NCI-H345 treated with DMSO at 0.1 percent for 48 hours (cell line): ENCODE measurements around the gene CPS1.

Experiments used
- DNase-seq: peaks from one replicate; lab custom pipeline; 2025; ENCODE audit not compliant: unreplicated experiment; lab: John Stamatoyannopoulos, UW

The CPS1 gene

DNA sequence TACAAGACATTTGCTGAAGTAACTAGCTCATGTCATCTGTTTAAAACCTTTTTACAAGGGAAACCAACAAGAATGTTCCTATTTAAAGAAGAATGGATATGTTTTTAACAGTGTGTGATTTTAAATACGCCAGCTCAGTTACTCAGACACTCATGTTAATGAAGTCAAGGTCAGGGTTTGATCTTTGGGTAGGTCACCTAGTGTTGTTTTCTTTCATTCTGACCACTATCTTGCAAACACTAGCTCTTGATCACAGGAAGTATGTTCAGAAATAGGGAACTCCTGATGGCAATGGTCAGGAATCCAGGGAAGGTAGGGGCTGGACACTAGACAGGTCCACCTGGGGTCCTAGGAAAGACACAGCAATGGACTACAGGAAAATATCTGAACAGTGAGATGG lies 116.7 kb downstream of the CPS1 start:
- DNase-seq, result no peak

DNA sequence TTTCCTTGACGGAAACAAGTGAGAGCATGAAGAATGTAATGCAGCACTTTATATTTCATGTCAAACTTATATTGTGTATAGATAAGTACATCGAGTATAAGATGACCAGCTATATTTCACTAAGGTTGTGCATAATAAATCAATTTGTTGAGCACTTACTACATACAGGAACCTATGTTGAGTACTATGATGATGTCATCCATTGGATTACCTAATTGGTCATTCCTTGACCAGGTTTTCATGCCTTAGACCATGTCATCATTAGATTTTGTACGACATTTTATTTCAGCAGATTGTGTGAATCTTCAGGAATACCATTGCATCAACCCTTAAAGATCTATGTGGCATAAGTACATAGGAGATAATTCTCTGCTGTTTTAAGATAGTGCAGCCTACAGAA lies 119.7 kb downstream of the CPS1 start:
- DNase-seq, result no peak

DNA sequence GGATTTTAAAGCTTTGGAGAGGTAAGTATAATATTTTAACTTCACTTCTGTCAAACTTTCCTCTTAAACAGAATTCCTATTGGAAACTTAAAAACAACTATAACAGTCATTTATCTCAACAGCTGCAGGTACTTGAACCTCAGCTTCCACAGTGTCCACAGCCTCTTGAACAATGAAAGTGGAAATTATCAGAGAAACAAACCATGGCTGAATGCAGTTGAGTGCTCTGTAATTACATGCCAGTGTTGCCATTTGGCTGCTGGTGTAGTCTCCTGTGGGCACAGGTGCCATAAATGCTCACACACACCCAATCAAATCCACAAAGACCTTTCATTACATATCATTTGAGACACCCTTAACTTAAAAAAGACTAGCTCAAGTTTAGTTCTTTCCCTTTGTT lies 125.1 kb downstream of the CPS1 start:
- peak; percentile 92 for DNase-seq

DNA sequence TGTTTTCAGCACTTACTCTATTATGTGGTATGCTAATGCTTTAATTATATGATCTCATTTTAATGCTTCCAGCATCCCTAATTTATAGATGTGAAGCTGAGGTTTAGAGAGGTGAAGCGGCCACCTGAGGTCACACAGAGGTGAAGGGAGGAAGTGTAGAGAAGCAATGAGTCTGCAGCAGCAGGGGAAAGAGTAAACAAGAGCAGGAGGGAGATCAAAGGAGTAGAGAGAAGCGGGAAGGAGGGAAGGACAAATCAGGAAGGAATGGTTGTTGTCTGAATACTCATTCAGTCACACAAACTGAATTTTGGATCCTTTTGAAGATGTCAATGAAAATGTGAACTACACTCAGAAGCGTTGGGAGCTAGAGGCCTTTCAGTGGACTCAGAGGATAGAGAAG lies 130.0 kb downstream of the CPS1 start:
- DNase-seq, result no peak

DNA sequence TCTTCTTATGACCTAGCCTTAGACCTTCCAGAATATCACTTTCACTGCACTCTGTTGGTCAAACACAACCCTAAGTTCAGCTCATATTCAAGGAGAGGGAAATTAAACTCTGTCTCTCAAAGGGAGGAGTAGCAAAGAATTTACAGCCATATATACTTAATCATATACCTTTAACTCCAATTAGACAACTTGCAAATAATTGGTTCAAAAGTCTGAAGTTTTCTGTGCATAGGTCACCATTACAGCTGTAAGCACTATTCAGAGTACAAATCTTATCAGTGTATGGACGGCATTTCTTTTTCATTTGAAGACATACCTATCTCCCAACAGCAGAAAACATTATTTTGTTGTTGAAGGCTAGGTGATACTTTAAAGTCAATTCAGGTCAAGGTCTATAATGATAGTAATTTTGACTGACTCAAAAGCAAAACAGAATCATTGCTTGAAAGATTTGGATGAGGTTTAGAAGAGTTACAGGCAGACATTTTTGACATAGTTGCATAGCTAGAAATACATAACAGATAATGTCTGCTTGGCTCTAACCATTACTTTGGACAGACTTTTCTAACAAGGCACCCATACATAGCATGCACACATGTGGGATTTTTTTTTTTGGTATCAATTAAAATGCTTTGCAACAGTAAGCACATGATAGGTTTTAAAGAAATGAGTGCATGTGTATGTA lies 131.5 kb downstream of the CPS1 start:
- no peak for DNase-seq

DNA sequence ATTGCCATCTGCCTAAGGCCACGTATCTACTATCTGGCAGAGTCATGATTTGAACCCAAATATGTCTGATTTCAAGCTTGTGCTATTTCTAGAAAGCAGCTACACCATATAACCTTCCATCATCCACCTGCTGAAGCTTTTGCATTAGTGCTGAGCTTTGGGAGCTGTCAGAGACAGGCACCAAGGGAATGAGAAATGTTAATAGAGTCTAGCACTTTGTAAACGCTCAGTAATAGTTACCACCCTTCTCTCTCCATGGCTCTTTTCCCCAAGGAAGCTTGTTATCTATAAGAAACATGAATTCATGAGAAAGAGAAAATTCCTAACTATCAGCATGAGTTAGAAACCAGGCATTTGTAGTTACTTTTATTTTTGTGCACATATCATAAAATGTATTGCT lies 151.5 kb downstream of the CPS1 start:
- no peak for DNase-seq

DNA sequence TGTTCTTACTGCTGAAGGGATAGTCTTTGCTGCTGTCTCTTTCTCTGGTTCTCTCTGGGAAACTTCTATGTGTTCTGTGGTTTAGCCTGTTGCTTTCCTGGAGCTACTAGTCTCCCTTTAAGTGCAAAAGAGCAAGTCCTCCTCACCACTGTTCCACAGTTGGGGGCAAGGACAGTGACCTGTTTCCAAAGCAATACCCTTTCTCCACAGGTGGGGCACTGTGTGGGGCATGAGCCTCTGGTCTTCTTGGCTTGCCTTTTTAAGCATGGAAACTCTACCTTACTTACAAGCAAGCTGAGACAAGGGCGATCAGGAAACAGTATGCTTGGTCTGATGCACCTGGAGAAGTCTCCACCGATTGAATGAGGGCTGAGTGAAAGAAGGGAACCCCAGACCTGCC lies 156.7 kb downstream of the CPS1 start:
- no peak for DNase-seq

DNA sequence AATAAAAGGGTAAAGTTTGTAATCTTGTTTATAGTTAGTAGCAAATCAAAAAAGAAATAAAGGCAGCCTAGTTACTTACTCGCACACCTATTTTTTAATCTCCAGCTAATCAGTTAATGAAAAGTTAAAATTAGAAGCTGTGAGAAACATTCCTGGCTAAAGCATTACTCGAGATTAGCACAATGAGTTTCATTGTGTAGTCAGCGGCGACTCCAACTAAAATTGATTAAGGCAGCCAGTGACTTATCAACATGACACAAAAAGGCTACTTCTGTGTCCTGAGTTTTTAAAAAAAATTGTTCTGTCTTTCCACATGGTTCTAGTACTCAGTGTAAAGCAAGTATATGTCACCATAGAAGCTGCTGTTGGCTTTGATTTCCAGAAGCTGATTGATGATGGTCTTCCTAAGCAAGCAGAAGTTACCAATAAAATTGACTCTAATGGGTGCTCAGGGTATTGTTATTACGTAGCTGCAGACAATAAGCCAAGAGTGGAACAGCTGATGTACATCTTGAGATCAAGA lies 159.2 kb downstream of the CPS1 start:
- DNase-seq, result no peak

DNA sequence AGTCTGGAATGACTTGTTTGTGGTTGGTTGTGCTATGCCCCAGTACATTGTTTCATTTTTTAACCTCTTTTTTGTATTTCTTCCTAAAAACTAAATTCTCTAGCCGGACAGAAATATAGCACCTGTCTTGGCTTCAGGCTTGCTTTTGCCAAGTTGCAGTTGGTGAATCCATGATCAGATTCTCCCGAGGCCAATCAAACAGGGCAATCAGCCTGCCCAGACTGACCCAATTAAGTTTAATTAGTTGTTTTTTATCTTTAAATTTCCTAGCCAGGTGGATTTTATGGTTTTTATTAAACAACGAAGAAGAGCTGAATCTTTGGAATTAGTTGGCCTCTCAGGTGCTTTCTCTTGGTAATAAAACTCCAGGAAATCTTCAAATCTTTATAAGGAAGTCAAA lies 162.1 kb downstream of the CPS1 start:
- no peak for DNase-seq

DNA sequence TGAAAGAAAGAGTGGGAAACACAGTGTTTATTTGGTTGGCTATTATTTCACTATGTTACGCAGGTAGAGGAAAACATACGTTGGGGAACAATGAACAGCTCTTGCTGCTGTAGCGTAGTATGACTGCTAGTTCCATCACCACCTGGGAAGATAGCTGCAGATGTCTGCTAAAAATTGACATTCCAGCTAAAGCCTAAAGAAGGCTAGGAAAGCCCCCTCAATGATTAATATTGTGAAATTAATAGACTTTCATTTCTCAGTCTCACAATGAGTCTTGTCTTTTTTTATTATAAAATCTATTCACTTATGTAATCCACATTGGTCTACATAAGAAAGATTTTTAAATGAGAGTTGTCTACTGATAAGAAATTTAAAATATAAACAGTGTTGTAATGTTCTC lies 165.7 kb downstream of the CPS1 start:
- DNase-seq, result no peak

DNA sequence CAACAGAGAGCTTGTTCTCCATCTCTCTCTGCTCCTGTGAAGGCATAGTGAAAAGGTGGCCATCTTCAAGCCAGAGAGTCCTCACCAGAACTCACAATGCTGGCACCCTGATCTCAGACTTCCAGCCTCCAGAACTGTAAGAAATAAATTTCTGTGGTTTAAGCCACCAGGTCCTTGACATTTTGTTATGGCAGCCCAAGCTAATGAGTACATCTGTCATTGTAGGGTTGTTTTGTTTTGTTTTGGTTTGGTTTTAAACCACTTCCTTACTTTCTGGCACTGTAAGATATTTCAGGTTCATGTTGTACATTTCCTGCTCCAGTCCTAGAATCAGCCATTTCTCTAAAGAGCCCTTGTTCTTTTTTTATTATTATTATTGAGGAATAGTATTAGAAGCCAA lies 171.2 kb downstream of the CPS1 start:
- no peak for DNase-seq
